Gastroesophageal sphincter (tissue), 3 donors: ENCODE results near the gene TEX13D.

ENCODE experiments used
- CTCF ChIP-seq, 4 experiments: fragments of 200-600 bp in 2 of 4; fragments of 450-650 bp in 2 of 4; sonication (generic) in 1 of 4; IDR thresholded peaks; one replicate each; pipeline ENCODE4 v1.5.1; 2017 to 2019; ENCODE audit warnings: antibody characterized with exemption in 4 of 4, mild to moderate bottlenecking in 2 of 4, moderate library complexity in 2 of 4
- EP300 ChIP-seq: sonication (generic); formaldehyde crosslinking; IDR thresholded peaks from one replicate; pipeline ENCODE4 v1.6.1; 2017; ENCODE audit warnings: antibody characterized with exemption, mild to moderate bottlenecking
- POLR2A ChIP-seq, 2 donors: fragments of 450-650 bp; IDR thresholded peaks; one replicate each; pipeline ENCODE4 v1.6.1; 2017; ENCODE audit warnings: antibody characterized with exemption in 2 of 2, mild to moderate bottlenecking in 2 of 2, moderate library complexity in 1 of 2
- POLR2AphosphoS5 ChIP-seq: sonication (generic); formaldehyde crosslinking; IDR thresholded peaks from one replicate; pipeline ENCODE4 v1.6.1; 2017; ENCODE audit warnings: antibody characterized with exemption

- TF ChIP-seq CTCF (IDR thresholded peaks at IDR 0.05) = no peak
- TF ChIP-seq POLR2A (IDR thresholded peaks at IDR 0.05) = no peak
- TF ChIP-seq EP300 = no peak
- no peak for TF ChIP-seq POLR2AphosphoS5
These were observed 3.7 kb upstream of the TEX13D start for GRCh38 chrX:124328765-124329164.
